Mesothelial cell of epicardium (in vitro differentiated cells): Measurements from ENCODE around the gene PMPCA. TPM values are rescaled to one million over a fixed set of nuclear protein-coding genes. Genes with fewer than 3 reads are reported as not detected.

Source experiments
- DNase-seq, 2 experiments: peaks; one replicate each; pipeline ENCODE4 v3.0.0; 2021; ENCODE audit warnings: low spot score in 2 of 2; ENCODE audit not compliant: unreplicated experiment in 2 of 2
- H3K27ac Mint-ChIP-seq: 2 replicates; pipeline ENCODE4 v1.8.0; 2021; ENCODE audit warnings: mixed read lengths
- H3K27me3 Mint-ChIP-seq: 2 replicates; pipeline ENCODE4 v1.8.0; 2021; ENCODE audit warnings: low read depth, mixed read lengths
- H3K36me3 Mint-ChIP-seq: 2 replicates; pipeline ENCODE4 v1.8.0; 2021; ENCODE audit warnings: mixed read lengths
- H3K4me1 Mint-ChIP-seq: 2 replicates; pipeline ENCODE4 v1.8.0; 2021; ENCODE audit warnings: mixed read lengths
- H3K4me3 Mint-ChIP-seq: 2 replicates; pipeline ENCODE4 v1.8.0; 2021; ENCODE audit warnings: mild to moderate bottlenecking, moderate library complexity, mixed read lengths
- H3K9me3 Mint-ChIP-seq: 2 replicates; pipeline ENCODE4 v1.8.0; 2021; ENCODE audit warnings: mixed read lengths
- CTCF ChIP-seq: fragments of 200-600 bp; sonication (generic); IDR thresholded peaks from one replicate; pipeline ENCODE4 v1.5.0; 2021; ENCODE audit warnings: antibody characterized with exemption; ENCODE audit not compliant: unreplicated experiment
- total RNA-seq: library from RNA; stranded (reverse); gene quantifications from 3 replicates; pipeline ENCODE4 v1.2.1, GENCODE V29; 2021

Gene PMPCA
- 72.2 to 74.6 TPM (median 72.7 TPM) in 3 replicates for total RNA-seq

GRCh38 chr9:136410500-136411287 is at the start of gene PMPCA, which contains the start of gene ENTR1:
Gene PMPCA, plus strand, starts transcription at chr9:136410658. Its CDS starts 11 bp downstream, at chr9:136410669.
Gene ENTR1, minus strand, starts transcription at chr9:136410614. Its CDS starts 217 bp downstream, at chr9:136410397.
- H3K36me3 Mint-ChIP-seq, result peaks cover 27% of the 10 kb centered on the region
- TF ChIP-seq CTCF, result no peak
- peak within 1 kb of the TSS; percentile 97 for H3K27ac Mint-ChIP-seq
- peak within 1 kb of the TSS; percentile 90 for H3K4me3 Mint-ChIP-seq
- no peaks in the 10 kb centered on the region for H3K27me3 Mint-ChIP-seq
- DNase-seq, result peak; percentile 84 to 96
- peaks cover 30% of the 10 kb centered on the region for H3K4me1 Mint-ChIP-seq
- H3K9me3 Mint-ChIP-seq, result no peaks in the 10 kb centered on the region

GRCh38 chr9:136361047-136361753 is 49.3 kb upstream of the PMPCA start:
- H3K4me3 Mint-ChIP-seq, result no peak overlapping the region
- peaks cover 11% of the 10 kb centered on the region for H3K4me1 Mint-ChIP-seq
- H3K9me3 Mint-ChIP-seq, result no peaks in the 10 kb centered on the region
- no peaks in the 10 kb centered on the region for H3K36me3 Mint-ChIP-seq
- TF ChIP-seq CTCF, result no peak
- no peaks in the 10 kb centered on the region for H3K27me3 Mint-ChIP-seq
- no peak for DNase-seq
- no peak overlapping the region for H3K27ac Mint-ChIP-seq

GRCh38 chr9:136361754-136362449 is 48.6 kb upstream of the PMPCA start:
- H3K4me1 Mint-ChIP-seq, result peaks cover 11% of the 10 kb centered on the region
- H3K9me3 Mint-ChIP-seq, result no peaks in the 10 kb centered on the region
- no peak overlapping the region for H3K4me3 Mint-ChIP-seq
- no peak for DNase-seq
- no peaks in the 10 kb centered on the region for H3K36me3 Mint-ChIP-seq
- no peak for TF ChIP-seq CTCF
- H3K27me3 Mint-ChIP-seq, result no peaks in the 10 kb centered on the region
- no peak overlapping the region for H3K27ac Mint-ChIP-seq

GRCh38 chr9:136362450-136362784 is 48.0 kb upstream of the PMPCA start:
- H3K36me3 Mint-ChIP-seq, result no peaks in the 10 kb centered on the region
- H3K27me3 Mint-ChIP-seq, result no peaks in the 10 kb centered on the region
- no peak for TF ChIP-seq CTCF
- peaks cover 11% of the 10 kb centered on the region for H3K4me1 Mint-ChIP-seq
- DNase-seq, result no peak
- peak overlapping the region; percentile 82 for H3K4me3 Mint-ChIP-seq
- H3K9me3 Mint-ChIP-seq, result no peaks in the 10 kb centered on the region
- H3K27ac Mint-ChIP-seq, result peak overlapping the region; percentile 53

GRCh38 chr9:136363106-136363948 is 47.1 kb upstream of the PMPCA start, which contains the start of gene DNLZ:
Gene DNLZ, minus strand, starts transcription at chr9:136363744. Its CDS starts 30 bp downstream, at chr9:136363714.
- peak within 1 kb of the TSS; percentile 82 for H3K4me3 Mint-ChIP-seq
- peak; percentile 97 for TF ChIP-seq CTCF
- peak; percentile 93 to 94 for DNase-seq
- H3K36me3 Mint-ChIP-seq, result no peaks in the 10 kb centered on the region
- no peaks in the 10 kb centered on the region for H3K27me3 Mint-ChIP-seq
- peak within 1 kb of the TSS; percentile 87 for H3K27ac Mint-ChIP-seq
- no peaks in the 10 kb centered on the region for H3K9me3 Mint-ChIP-seq
- H3K4me1 Mint-ChIP-seq, result peaks cover 11% of the 10 kb centered on the region
